GM23248 (cell line): Measurements from ENCODE around the gene CREM. TPM values are rescaled to one million over a fixed set of nuclear protein-coding genes. Genes with fewer than 3 reads are reported as not detected.

Source experiments
- DNase-seq: peaks from one replicate; pipeline ENCODE4 v3.0.0-alpha.2; 2015
- H2AFZ ChIP-seq: fragments of 200-600 bp; sonication (generic); 2 replicates; pipeline ENCODE4 v1.6.1; 2016; ENCODE audit warnings: antibody characterized with exemption
- H3F3A ChIP-seq: fragments of 200-600 bp; sonication (generic); 2 replicates; pipeline ENCODE4 v1.6.1; 2016; ENCODE audit warnings: mild to moderate bottlenecking, antibody characterized with exemption, mixed run types; ENCODE audit not compliant: insufficient read depth
- H3K27ac ChIP-seq: fragments of 200-600 bp; sonication (generic); 2 replicates; pipeline ENCODE4 v1.5.1; 2016; ENCODE audit warnings: mild to moderate bottlenecking
- H3K27me3 ChIP-seq: fragments of 200-600 bp; sonication (generic); replicated peaks from 2 replicates; pipeline ENCODE4 v1.6.1; 2016; ENCODE audit warnings: mild to moderate bottlenecking; ENCODE audit not compliant: insufficient read depth
- H3K36me3 ChIP-seq: fragments of 200-600 bp; sonication (generic); 2 replicates; pipeline ENCODE4 v1.6.1; 2016; ENCODE audit warnings: low read depth, mild to moderate bottlenecking
- H3K4me1 ChIP-seq: fragments of 200-600 bp; sonication (generic); 2 replicates; pipeline ENCODE4 v1.6.1; 2016; ENCODE audit warnings: mild to moderate bottlenecking; ENCODE audit not compliant: insufficient read depth
- H3K4me2 ChIP-seq: fragments of 200-600 bp; sonication (generic); one replicate; pipeline ENCODE4 v1.6.1; 2016; ENCODE audit warnings: mild to moderate bottlenecking; ENCODE audit not compliant: unreplicated experiment
- H3K4me3 ChIP-seq: fragments of 200-600 bp; sonication (generic); 2 replicates; pipeline ENCODE4 v1.5.1; 2016; ENCODE audit warnings: mild to moderate bottlenecking
- H3K79me2 ChIP-seq: fragments of 200-600 bp; sonication (generic); 2 replicates; pipeline ENCODE4 v1.6.1; 2016; ENCODE audit warnings: mild to moderate bottlenecking; ENCODE audit not compliant: insufficient read depth
- H3K9ac ChIP-seq: fragments of 200-600 bp; sonication (generic); 2 replicates; pipeline ENCODE4 v1.6.1; 2016; ENCODE audit warnings: mild to moderate bottlenecking
- H3K9me2 ChIP-seq: fragments of 200-600 bp; sonication (generic); 2 replicates; pipeline ENCODE4 v1.6.1; 2016; ENCODE audit warnings: mixed run types, mild to moderate bottlenecking, moderate library complexity; ENCODE audit not compliant: insufficient read depth
- H3K9me3 ChIP-seq: fragments of 200-600 bp; sonication (generic); one replicate; pipeline ENCODE4 v1.6.1; 2017; ENCODE audit warnings: low read depth
- H4K20me1 ChIP-seq: fragments of 200-600 bp; sonication (generic); 2 replicates; pipeline ENCODE4 v1.6.0; 2016; ENCODE audit not compliant: insufficient read depth
- EZH2 ChIP-seq: fragments of 200-600 bp; sonication (generic); IDR thresholded peaks from 2 replicates; pipeline ENCODE4 v1.6.1; 2018; ENCODE audit warnings: antibody characterized with exemption, mild to moderate bottlenecking; ENCODE audit not compliant: insufficient read depth, poor library complexity, severe bottlenecking
- EZH2phosphoT487 ChIP-seq: fragments of 200-600 bp; sonication (generic); IDR thresholded peaks from 2 replicates; pipeline ENCODE4 v1.6.1; 2018; ENCODE audit warnings: antibody characterized with exemption, moderate library complexity, mild to moderate bottlenecking, low read depth; ENCODE audit not compliant: insufficient read depth
- WGBS, 2 experiments: methylation state at CpG; one replicate each; pipeline ENCODE4 v1.1.6; 2015 to 2017; ENCODE audit warnings: low lambda C conversion rate in 2 of 2, low coverage in 1 of 2; ENCODE audit errors: missing lambda C conversion rate in 2 of 2; 5-methylcytosine and 5-hydroxymethylcytosine counted together
- in situ Hi-C: fragments of 300-500 bp; cut with MboI; formaldehyde crosslinking; loops from 2 replicates; pipeline ENCODE4 v1.15.0; 2020
- polyA plus RNA-seq: library from polyadenylated mRNA; unstranded; fragments of >200 nt; fragmentation: Nextera tagmentation; extraction: Ambion mirVana; gene quantifications from 2 replicates; pipeline ENCODE4 v1.2.1, GENCODE V29; 2016
- total RNA-seq: library from RNA; depleted of rRNA; stranded (reverse); fragments of >200 nt; shearing (Covaris generic); gene quantifications from 2 replicates; pipeline ENCODE4 v1.2.3, GENCODE V29; 2014

CREM gene
- total and polyA plus RNA-seq, 2 experiments from 2014 or later: 14.9 to 32.0 TPM

- Histone ChIP-seq H3K27ac (no peak overlapping the region), H2AFZ (no peak overlapping the region), H4K20me1 (no peaks in the 10 kb centered on the region), H3K4me3 (no peak overlapping the region), H3K9me2 (no peaks in the 10 kb centered on the region), H3K36me3 (no peaks in the 10 kb centered on the region), H3K4me2 (no peak overlapping the region), H3K9ac (no peak overlapping the region), H3F3A (no peaks in the 10 kb centered on the region), H3K9me3 (no peaks in the 10 kb centered on the region), H3K79me2 (no peaks in the 10 kb centered on the region), H3K27me3 (no peaks in the 10 kb centered on the region), H3K4me1 (no peaks in the 10 kb centered on the region)
- in situ Hi-C loops: loop anchor here (5.0 to 25.0 kb wide), 2 partner anchors 95 to 555 kb away; no protein-coding TSS in a partner anchor
- no peak for TF ChIP-seq EZH2
- TF ChIP-seq EZH2phosphoT487: no peak
- no peak for DNase-seq
- 90 to 93% methylated on average over 5 of the region's 5 CpGs for WGBS, 2 experiments
Observed at GRCh38 chr10:35217455-35217854, 90.8 kb downstream of the CREM start.

DNA sequence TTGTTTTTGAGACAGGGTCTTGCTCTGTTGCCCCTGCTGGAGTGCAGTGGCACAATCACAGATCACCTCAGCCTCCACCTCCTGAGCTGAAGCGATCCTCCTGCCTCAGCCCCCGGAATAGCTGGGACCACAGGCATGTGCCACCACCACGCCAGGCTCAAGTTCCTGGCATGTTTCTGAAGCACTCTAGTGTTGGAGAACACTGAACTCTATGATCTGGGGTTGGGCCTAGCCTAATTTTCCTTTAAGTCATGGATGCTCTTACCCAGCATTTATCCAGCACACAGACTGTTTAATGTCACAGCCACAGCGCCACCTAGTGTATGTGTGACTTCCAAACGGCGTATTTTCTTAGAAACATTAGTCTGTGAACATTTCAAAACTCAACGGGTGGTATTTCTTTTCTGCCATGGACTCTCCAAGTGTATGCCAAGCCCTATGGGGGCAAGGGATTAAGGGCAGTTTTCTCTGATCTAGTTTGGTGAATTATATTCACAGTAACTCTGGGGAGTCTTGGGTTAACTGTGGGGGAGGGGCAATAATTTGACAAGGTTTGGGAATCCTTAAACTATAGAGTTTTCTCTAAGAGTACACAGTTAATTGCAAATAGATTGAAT, 91.8 kb downstream of the CREM start:
- WGBS, 2 experiments: 28 to 30% methylated on average over 7 of the region's 7 CpGs
- no peaks in the 10 kb centered on the region for H3K79me2 ChIP-seq
- no peaks in the 10 kb centered on the region for H3K9me2 ChIP-seq
- TF ChIP-seq EZH2phosphoT487: no peak
- no peak for TF ChIP-seq EZH2
- no peaks in the 10 kb centered on the region for H3K27me3 ChIP-seq
- H4K20me1 ChIP-seq: no peaks in the 10 kb centered on the region
- no peaks in the 10 kb centered on the region for H3F3A ChIP-seq
- peak overlapping the region; percentile 80 for H3K4me2 ChIP-seq
- no peak overlapping the region for H3K27ac ChIP-seq
- no peaks in the 10 kb centered on the region for H3K36me3 ChIP-seq
- H3K9ac ChIP-seq: 0 out of 2 replicates have a peak overlapping the region, but pooled peaks have one; percentile 11
- peak; percentile 94 for DNase-seq
- peak overlapping the region; percentile 55 for H3K4me3 ChIP-seq
- no peaks in the 10 kb centered on the region for H3K4me1 ChIP-seq
- H3K9me3 ChIP-seq: no peaks in the 10 kb centered on the region
- in situ Hi-C loops: loop anchor here (5.0 to 25.0 kb wide), 2 partner anchors 96 to 556 kb away; no protein-coding TSS in a partner anchor
- H2AFZ ChIP-seq: peak overlapping the region; percentile 81

- H3K27me3 ChIP-seq: no peaks in the 10 kb centered on the region
- no peak overlapping the region for H3K4me3 ChIP-seq
- no peaks in the 10 kb centered on the region for H3K36me3 ChIP-seq
- no peaks in the 10 kb centered on the region for H3K4me1 ChIP-seq
- no peaks in the 10 kb centered on the region for H3F3A ChIP-seq
- H2AFZ ChIP-seq: no peak overlapping the region
- no peaks in the 10 kb centered on the region for H3K79me2 ChIP-seq
- no peaks in the 10 kb centered on the region for H3K9me2 ChIP-seq
- H3K9ac ChIP-seq: no peak overlapping the region
- H3K27ac ChIP-seq: no peak overlapping the region
- DNase-seq: peak; percentile 10
- in situ Hi-C loops: loop anchor here (5.0 to 25.0 kb wide), 2 partner anchors 97 to 557 kb away; no protein-coding TSS in a partner anchor
- TF ChIP-seq EZH2phosphoT487: no peak
- TF ChIP-seq EZH2: no peak
- H3K4me2 ChIP-seq: no peak overlapping the region
- 54 to 62% methylated on average over 6 of the region's 6 CpGs for WGBS, 2 experiments
- H4K20me1 ChIP-seq: no peaks in the 10 kb centered on the region
- no peaks in the 10 kb centered on the region for H3K9me3 ChIP-seq
Observed at GRCh38 chr10:35219292-35219691, 92.6 kb downstream of the CREM start.

DNA sequence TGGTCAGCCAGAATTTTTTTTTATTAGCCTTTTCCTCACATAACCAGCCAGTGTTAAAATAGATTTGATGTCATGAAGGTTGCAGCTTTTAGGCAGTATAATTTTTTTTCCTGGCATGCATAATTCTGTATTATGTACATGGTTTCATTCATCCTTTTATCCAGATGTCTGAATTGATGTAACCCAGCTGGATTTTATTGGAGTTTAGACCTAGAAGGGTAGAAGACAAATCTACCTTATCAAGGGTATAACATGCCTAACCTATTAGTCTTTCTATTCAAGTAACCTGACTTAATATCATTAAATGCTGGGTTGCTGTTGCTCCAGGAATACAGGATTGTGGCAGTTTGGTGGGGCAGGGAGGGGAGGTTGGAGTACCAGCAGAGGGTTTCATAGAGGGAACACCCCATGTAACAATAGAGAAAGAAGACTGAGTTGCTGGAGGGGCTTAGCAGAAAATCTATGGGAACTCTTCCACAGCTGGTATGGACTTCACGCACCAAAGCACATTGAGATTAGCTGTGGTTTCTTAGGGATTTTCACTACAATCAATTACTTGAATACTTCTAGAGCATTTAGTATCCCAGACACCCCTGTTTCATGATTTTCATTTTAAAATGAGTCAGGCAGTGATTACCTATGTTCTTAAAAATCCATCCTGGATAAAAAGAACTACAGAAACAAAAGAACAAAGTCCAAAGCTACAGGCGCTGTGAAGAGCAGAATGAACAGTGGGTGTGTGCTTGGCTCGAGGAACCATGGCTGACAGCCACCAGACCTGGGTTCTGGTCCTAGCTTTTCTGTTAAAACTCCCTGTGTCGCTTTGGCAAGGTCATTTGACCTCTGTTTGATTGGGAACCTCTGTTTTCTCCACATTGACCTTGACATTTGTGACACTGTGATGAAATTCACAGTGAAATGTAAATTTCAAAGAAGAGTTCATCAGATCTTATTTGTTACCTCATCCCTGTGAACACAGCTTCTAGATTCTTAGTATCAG, 93.5 kb downstream of the CREM start:
- H3K27ac ChIP-seq: no peak overlapping the region
- H3F3A ChIP-seq: no peaks in the 10 kb centered on the region
- no peak for TF ChIP-seq EZH2
- TF ChIP-seq EZH2phosphoT487: no peak
- peak overlapping the region; percentile 39; the same call in 1 of the 2 replicates for H2AFZ ChIP-seq
- no peaks in the 10 kb centered on the region for H3K36me3 ChIP-seq
- H4K20me1 ChIP-seq: no peaks in the 10 kb centered on the region
- H3K9ac ChIP-seq: no peak overlapping the region
- no peaks in the 10 kb centered on the region for H3K9me2 ChIP-seq
- DNase-seq: no peak
- no peaks in the 10 kb centered on the region for H3K9me3 ChIP-seq
- no peak overlapping the region for H3K4me3 ChIP-seq
- no peak overlapping the region for H3K4me2 ChIP-seq
- H3K27me3 ChIP-seq: no peaks in the 10 kb centered on the region
- no peaks in the 10 kb centered on the region for H3K4me1 ChIP-seq
- no peaks in the 10 kb centered on the region for H3K79me2 ChIP-seq
- 75 to 78% methylated on average over 4 of the region's 4 CpGs for WGBS, 2 experiments
- in situ Hi-C loops: loop anchor here (5.0 to 25.0 kb wide), 2 partner anchors 98 to 558 kb away; no protein-coding TSS in a partner anchor
